SK-N-SH treated with all-trans-retinoic acid at 6 μM for 48 hours (cell line): ENCODE measurements around the gene ZAR1.
"Not testable (repeated sequence)": the region's sequence is repeated elsewhere in the genome, so short reads cannot be mapped to it uniquely, and the experiment has no call there.

Source experiments
- ATAC-seq: fragments of 200-7000 bp; cut with Tn5 transposase; 3 replicates; pipeline ENCODE4 v1.9.1; 2020; ENCODE audit warnings: mild to moderate bottlenecking, moderate library complexity
- ARNTL ChIP-seq: fragments of 450-650 bp; formaldehyde crosslinking; IDR thresholded peaks from 2 replicates; pipeline ENCODE4 v1.5.0; 2020; ENCODE audit warnings: low read depth, mild to moderate bottlenecking, moderate library complexity, borderline replicate concordance
- CSDC2 ChIP-seq: fragments of 250-450 bp; sonication (Bioruptor Pico); IDR thresholded peaks from 2 replicates; pipeline ENCODE4 v1.5.0; 2020; ENCODE audit warnings: mild to moderate bottlenecking, moderate library complexity
- CSRNP3 ChIP-seq: fragments of 250-450 bp; sonication (Bioruptor Pico); IDR thresholded peaks from 2 replicates; pipeline ENCODE4 v1.5.1; 2021; ENCODE audit warnings: mild to moderate bottlenecking, moderate library complexity
- ESRRG ChIP-seq: fragments of 250-450 bp; sonication (Bioruptor Pico); IDR thresholded peaks from 2 replicates; pipeline ENCODE4 v1.6.1; 2021; ENCODE audit warnings: mild to moderate bottlenecking
- GLIS3 ChIP-seq: fragments of 250-450 bp; sonication (Bioruptor Pico); IDR thresholded peaks from 2 replicates; pipeline ENCODE4 v1.5.0; 2020; ENCODE audit warnings: mild to moderate bottlenecking, moderate library complexity
- ISL1 ChIP-seq: fragments of 250-450 bp; sonication (Bioruptor Pico); IDR thresholded peaks from 2 replicates; pipeline ENCODE4 v2.1.2; 2022; ENCODE audit warnings: mild to moderate bottlenecking, moderate library complexity
- OSR1 ChIP-seq: fragments of 250-450 bp; sonication (Bioruptor Pico); IDR thresholded peaks from 2 replicates; pipeline ENCODE4 v1.8.0; 2022; ENCODE audit warnings: moderate library complexity, mild to moderate bottlenecking, inconsistent platforms
- PPARA ChIP-seq: fragments of 250-450 bp; sonication (Bioruptor Pico); IDR thresholded peaks from 2 replicates; pipeline ENCODE4 v1.5.0; 2020; ENCODE audit warnings: mild to moderate bottlenecking, borderline replicate concordance
- RARB ChIP-seq: fragments of 250-450 bp; sonication (Bioruptor Pico); IDR thresholded peaks from 2 replicates; pipeline ENCODE4 v1.8.0; 2021; ENCODE audit warnings: mild to moderate bottlenecking, moderate library complexity
- SNAI2 ChIP-seq: fragments of 250-450 bp; sonication (Bioruptor Pico); IDR thresholded peaks from 2 replicates; pipeline ENCODE4 v1.5.0; 2020; ENCODE audit warnings: mild to moderate bottlenecking, moderate library complexity
- TCF4 ChIP-seq: fragments of 250-450 bp; sonication (Bioruptor Pico); IDR thresholded peaks from 2 replicates; pipeline ENCODE4 v1.8.0; 2021; ENCODE audit warnings: mild to moderate bottlenecking, moderate library complexity, borderline replicate concordance
- TOX ChIP-seq: fragments of 250-450 bp; sonication (Bioruptor Pico); IDR thresholded peaks from 2 replicates; pipeline ENCODE4 v1.8.0; 2021; ENCODE audit warnings: mild to moderate bottlenecking, moderate library complexity, borderline replicate concordance
- TSHZ2 ChIP-seq: fragments of 250-450 bp; sonication (Bioruptor Pico); IDR thresholded peaks from 2 replicates; pipeline ENCODE4 v1.5.0; 2020; ENCODE audit warnings: mild to moderate bottlenecking, moderate library complexity
- ZC3H10 ChIP-seq: fragments of 250-450 bp; sonication (Bioruptor Pico); IDR thresholded peaks from 2 replicates; pipeline ENCODE4 v1.5.1; 2021; ENCODE audit warnings: mild to moderate bottlenecking, moderate library complexity
- ZFP30 ChIP-seq: fragments of 450-650 bp; formaldehyde crosslinking; IDR thresholded peaks from 2 replicates; pipeline ENCODE4 v1.5.0; 2022; ENCODE audit warnings: mild to moderate bottlenecking, moderate library complexity
- ZNF565 ChIP-seq: fragments of 450-650 bp; formaldehyde crosslinking; conservative IDR thresholded peaks from 2 replicates; pipeline ENCODE4 v1.5.0; 2020; ENCODE audit warnings: low read depth, mild to moderate bottlenecking, moderate library complexity
- ZNF70 ChIP-seq: fragments of 450-650 bp; formaldehyde crosslinking; IDR thresholded peaks from 2 replicates; pipeline ENCODE4 v1.5.0; 2020; ENCODE audit warnings: mild to moderate bottlenecking, moderate library complexity
- ZNF8 ChIP-seq: fragments of 450-650 bp; formaldehyde crosslinking; IDR thresholded peaks from 2 replicates; pipeline ENCODE4 v1.5.0; 2020; ENCODE audit warnings: mild to moderate bottlenecking, moderate library complexity
- TF ChIP-seq, protein P1 (sequence below): fragments of 250-450 bp; sonication (Bioruptor Pico); IDR thresholded peaks from 2 replicates; pipeline ENCODE4 v1.8.0; 2020; ENCODE audit warnings: mild to moderate bottlenecking, moderate library complexity, borderline replicate concordance

ZAR1 gene

GRCh38 chr4:48446642-48447041 lies 43.4 kb upstream of the ZAR1 start:
- no peak for TF ChIP-seq RARB (CRISPR knock-in tag)
- TF ChIP-seq ESRRG (CRISPR knock-in tag) = no peak
- TF ChIP-seq CSDC2 (CRISPR knock-in tag) = no peak
- no peak for TF ChIP-seq ZNF565 (CRISPR knock-in tag)
- no peak for TF ChIP-seq ARNTL
- TF ChIP-seq OSR1 (CRISPR knock-in tag) = no peak
- TF ChIP-seq ZC3H10 (CRISPR knock-in tag) = no peak
- TF ChIP-seq GLIS3 (CRISPR knock-in tag) = no peak
- TF ChIP-seq TOX (CRISPR knock-in tag) = no peak
- TF ChIP-seq TCF4 = no peak
- no peak for TF ChIP-seq SNAI2 (CRISPR knock-in tag)
- TF ChIP-seq, protein P1, sequence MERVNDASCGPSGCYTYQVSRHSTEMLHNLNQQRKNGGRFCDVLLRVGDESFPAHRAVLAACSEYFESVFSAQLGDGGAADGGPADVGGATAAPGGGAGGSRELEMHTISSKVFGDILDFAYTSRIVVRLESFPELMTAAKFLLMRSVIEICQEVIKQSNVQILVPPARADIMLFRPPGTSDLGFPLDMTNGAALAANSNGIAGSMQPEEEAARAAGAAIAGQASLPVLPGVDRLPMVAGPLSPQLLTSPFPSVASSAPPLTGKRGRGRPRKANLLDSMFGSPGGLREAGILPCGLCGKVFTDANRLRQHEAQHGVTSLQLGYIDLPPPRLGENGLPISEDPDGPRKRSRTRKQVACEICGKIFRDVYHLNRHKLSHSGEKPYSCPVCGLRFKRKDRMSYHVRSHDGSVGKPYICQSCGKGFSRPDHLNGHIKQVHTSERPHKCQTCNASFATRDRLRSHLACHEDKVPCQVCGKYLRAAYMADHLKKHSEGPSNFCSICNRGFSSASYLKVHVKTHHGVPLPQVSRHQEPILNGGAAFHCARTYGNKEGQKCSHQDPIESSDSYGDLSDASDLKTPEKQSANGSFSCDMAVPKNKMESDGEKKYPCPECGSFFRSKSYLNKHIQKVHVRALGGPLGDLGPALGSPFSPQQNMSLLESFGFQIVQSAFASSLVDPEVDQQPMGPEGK (CRISPR knock-in tag) = no peak
- no peak for TF ChIP-seq CSRNP3 (CRISPR knock-in tag)
- no peak for ATAC-seq

- TF ChIP-seq PPARA (CRISPR knock-in tag) (no peak), ZFP30 (CRISPR knock-in tag) (no peak), TSHZ2 (CRISPR knock-in tag) (no peak), ZC3H10 (CRISPR knock-in tag) (no peak), ZNF70 (no peak), CSDC2 (CRISPR knock-in tag) (no peak), ZNF565 (CRISPR knock-in tag) (no peak), ZNF8 (no peak), SNAI2 (CRISPR knock-in tag) (no peak), ISL1 (CRISPR knock-in tag) (no peak)
- no peak for ATAC-seq
Observed at GRCh38 chr4:48449151-48449550, 40.9 kb upstream of the ZAR1 start.

- no peak for ATAC-seq
Observed at GRCh38 chr4:48450740-48451139, 39.3 kb upstream of the ZAR1 start.

DNA sequence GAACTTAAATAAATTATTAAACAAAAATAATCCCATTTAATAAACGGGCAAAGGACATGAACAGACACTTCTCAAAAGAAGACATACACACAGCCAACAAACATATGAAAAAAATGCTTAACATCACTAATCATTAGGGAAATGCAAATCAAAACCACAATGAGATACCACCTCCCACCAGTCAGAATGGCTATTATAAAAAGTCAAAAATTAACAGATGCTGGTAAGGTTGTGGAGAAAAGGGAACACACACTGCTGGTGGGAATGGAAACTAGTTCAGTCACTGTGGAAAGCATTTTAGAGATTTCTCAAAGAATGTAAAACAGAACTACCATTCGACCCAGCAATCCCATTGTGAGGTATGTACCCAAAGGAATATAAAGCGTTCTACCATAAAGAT lies 38.4 kb upstream of the ZAR1 start:
- ATAC-seq = not testable (repeated sequence)

More at GRCh38 chr4:48450740-48451139, 39.3 kb upstream of the ZAR1 start:
- TF ChIP-seq, protein P1 (CRISPR knock-in tag) = no peak
- TF ChIP-seq RARB (CRISPR knock-in tag) (no peak), CSRNP3 (CRISPR knock-in tag) (no peak), PPARA (CRISPR knock-in tag) (no peak), ZFP30 (CRISPR knock-in tag) (no peak), ARNTL (no peak), CSDC2 (CRISPR knock-in tag) (no peak), SNAI2 (CRISPR knock-in tag) (no peak)
